GM12864 (cell line): Measurements from ENCODE around the gene MAGI2.
A peak's percentile ranks its signal among the peaks of the same experiment; 100 is the strongest.

Experiments
- DNase-seq: peaks from one replicate; pipeline ENCODE4 v3.0.0-alpha.2; 2011; ENCODE audit warnings: low read depth
- H3K4me3 ChIP-seq: 2 replicates; pipeline ENCODE4 v1.5.1; 2011; ENCODE audit warnings: mild to moderate bottlenecking, low read depth, low read length, control low read depth
- CTCF ChIP-seq: IDR thresholded peaks from 2 replicates; pipeline ENCODE4 v1.5.1; 2011; ENCODE audit warnings: low read depth, mild to moderate bottlenecking, moderate library complexity, low read length, control low read depth, inconsistent platforms; ENCODE audit errors: missing control alignments

Gene MAGI2

GRCh38 chr7:79180533-79180932, 272.9 kb downstream of the MAGI2 start:
- DNase-seq = no peak
- no peak overlapping the region for H3K4me3 ChIP-seq
- TF ChIP-seq CTCF = no peak

DNA sequence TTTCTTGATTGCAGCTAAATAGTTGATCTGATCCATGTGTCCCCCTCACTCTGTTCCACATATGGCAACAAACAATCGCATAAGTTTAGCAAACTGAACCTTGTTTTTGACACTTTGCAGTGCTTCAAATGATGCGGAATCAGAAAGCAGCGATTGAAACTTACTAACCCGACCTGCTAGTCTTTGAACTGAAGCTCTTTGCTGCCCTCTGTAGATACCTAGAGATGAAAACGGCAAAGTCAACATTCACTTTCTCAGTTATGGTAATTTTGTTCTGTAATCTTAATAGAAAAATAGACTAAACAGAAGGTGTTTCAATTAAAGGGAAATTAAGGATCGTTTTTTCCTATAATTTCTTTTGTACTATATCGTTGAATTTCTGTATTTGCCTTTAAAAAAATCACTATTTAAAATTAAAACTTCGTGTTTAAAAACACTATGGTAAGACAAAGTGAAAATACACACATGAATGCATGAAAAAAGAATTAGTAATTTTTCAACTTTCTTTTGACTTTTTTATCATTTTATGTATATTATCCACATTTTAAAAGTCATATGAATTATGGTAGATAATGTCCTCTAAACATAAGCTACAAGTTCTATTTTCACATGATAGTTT, 276.5 kb downstream of the MAGI2 start:
- DNase-seq = no peak
- H3K4me3 ChIP-seq = no peak overlapping the region
- TF ChIP-seq CTCF = peak; percentile 53

GRCh38 chr7:79175374-79175773, 278.1 kb downstream of the MAGI2 start:
- H3K4me3 ChIP-seq = no peak overlapping the region
- TF ChIP-seq CTCF = no peak
- DNase-seq = no peak

- no peak for DNase-seq
- TF ChIP-seq CTCF = no peak
- no peak overlapping the region for H3K4me3 ChIP-seq
Observed at GRCh38 chr7:79165225-79165624, 288.2 kb downstream of the MAGI2 start.

GRCh38 chr7:79159040-79159664, 294.3 kb downstream of the MAGI2 start:
- TF ChIP-seq CTCF = no peak
- no peak for DNase-seq
- H3K4me3 ChIP-seq = no peak overlapping the region

GRCh38 chr7:79157281-79157680, 296.2 kb downstream of the MAGI2 start:
- DNase-seq = no peak
- TF ChIP-seq CTCF = no peak
- no peak overlapping the region for H3K4me3 ChIP-seq

- DNase-seq = no peak
- no peak for TF ChIP-seq CTCF
- H3K4me3 ChIP-seq = no peak overlapping the region
Observed at GRCh38 chr7:79149831-79150230, 303.6 kb downstream of the MAGI2 start.
